ENCODE data around the gene PPP1R1A. TPM values are rescaled to one million over a fixed set of nuclear protein-coding genes. Genes with fewer than 3 reads are reported as not detected.

PPP1R1A gene
- total and polyA plus RNA-seq, 12 donors, result 39.4 to 378 (median 56.5) TPM

DNA sequence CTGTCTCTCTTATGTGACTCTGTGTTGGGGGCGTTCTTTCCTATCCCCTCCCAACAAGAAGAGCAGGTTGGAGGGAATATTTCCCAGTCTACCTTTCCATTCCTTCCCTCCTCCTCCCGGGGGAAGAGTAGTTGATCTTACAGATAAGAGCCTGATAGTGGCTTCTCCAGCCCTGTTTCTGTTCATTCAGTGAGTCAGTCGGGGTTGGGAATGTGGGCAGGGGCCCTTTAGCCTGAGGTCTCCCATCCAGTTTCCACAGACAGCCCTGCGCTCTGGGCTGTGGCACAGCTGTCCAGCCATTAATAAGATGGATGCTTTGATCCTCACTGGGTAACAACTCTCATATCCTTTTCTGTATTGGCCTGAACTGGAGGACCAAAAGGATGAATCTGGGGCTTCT is 18.1 kb upstream of the PPP1R1A start:
- H3K27ac ChIP-seq, result no peak overlapping the region
- H3K4me1 ChIP-seq, result no peaks in the 10 kb centered on the region
- H3K9me3 ChIP-seq, result no peaks in the 10 kb centered on the region
- intact Hi-C loops (cut with DNase I), result loop anchor here in 1 of 10 donors (10.0 kb wide), 1 partner anchor 348 kb away; no protein-coding TSS in a partner anchor
- H3K27me3 ChIP-seq, result peaks cover 0 to 21% (median 12%) of the 10 kb centered on the region in 7 donors
- WGBS, 2 donors, result 51 to 54% methylated on average over 4 of the region's 4 CpGs
- no peaks in the 10 kb centered on the region for H3K36me3 ChIP-seq
- DNase-seq (no peak), ATAC-seq (no peak)
- H3K4me3 ChIP-seq, result no peak overlapping the region
- TF ChIP-seq, protein P1, sequence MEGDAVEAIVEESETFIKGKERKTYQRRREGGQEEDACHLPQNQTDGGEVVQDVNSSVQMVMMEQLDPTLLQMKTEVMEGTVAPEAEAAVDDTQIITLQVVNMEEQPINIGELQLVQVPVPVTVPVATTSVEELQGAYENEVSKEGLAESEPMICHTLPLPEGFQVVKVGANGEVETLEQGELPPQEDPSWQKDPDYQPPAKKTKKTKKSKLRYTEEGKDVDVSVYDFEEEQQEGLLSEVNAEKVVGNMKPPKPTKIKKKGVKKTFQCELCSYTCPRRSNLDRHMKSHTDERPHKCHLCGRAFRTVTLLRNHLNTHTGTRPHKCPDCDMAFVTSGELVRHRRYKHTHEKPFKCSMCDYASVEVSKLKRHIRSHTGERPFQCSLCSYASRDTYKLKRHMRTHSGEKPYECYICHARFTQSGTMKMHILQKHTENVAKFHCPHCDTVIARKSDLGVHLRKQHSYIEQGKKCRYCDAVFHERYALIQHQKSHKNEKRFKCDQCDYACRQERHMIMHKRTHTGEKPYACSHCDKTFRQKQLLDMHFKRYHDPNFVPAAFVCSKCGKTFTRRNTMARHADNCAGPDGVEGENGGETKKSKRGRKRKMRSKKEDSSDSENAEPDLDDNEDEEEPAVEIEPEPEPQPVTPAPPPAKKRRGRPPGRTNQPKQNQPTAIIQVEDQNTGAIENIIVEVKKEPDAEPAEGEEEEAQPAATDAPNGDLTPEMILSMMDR (IDR thresholded peaks at IDR 0.05), result no peak

DNA sequence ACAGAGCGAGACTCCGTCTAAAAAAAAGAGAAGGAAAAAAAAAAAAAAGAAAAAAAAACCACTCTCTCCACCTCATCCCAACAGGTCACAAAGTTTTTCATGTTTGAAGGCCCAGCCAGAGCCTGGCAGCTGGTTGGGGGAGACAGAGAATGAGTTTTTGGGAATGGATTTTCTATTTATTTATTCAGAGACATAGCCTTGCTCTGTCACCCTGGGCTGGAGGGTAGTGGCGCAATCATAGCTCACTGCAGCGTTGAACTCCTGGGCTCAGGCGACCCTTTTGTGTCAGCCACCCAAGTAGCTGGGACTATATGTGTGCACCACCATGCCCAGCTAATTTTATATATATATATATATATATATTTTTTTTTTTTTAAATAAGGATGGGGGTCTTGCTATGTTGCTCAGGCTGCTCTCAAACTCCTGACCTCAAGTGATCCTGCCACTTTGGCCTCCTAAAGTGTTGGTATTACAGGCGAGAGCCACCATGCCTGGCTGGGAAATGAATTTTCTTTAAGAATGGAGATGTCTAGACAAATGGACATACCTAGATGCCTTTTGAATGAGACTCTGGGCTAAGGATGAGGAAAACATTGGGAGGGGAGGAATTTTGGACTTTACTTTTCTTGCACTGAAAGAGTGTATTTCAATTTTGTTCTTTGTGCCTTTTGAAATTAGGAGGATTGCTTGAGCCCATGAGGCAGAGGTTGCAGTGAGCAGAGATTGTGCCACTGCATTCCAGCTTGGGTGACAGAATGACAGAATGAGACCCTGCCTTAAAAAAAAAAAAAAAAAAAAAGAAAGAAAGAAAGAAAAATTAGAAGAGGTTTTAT is 16.9 kb upstream of the PPP1R1A start:
- ATAC-seq (no peak), DNase-seq (no peak)
- Histone ChIP-seq H3K4me1 (no peaks in the 10 kb centered on the region), H3K27me3 (peaks cover 0 to 13% (median 11%) of the 10 kb centered on the region in 7 donors), H3K27ac (no peak overlapping the region), H3K4me3 (no peak overlapping the region), H3K36me3 (no peaks in the 10 kb centered on the region), H3K9me3 (no peaks in the 10 kb centered on the region)
- TF ChIP-seq, protein P1 (IDR thresholded peaks at IDR 0.05), result no peak
- WGBS, 2 donors, result 92 to 95% methylated on average over 6 of the region's 6 CpGs
- intact Hi-C loops (cut with DNase I), result loop anchor here in 1 of 10 donors (10.0 kb wide), 1 partner anchor 349 kb away; no protein-coding TSS in a partner anchor

DNA sequence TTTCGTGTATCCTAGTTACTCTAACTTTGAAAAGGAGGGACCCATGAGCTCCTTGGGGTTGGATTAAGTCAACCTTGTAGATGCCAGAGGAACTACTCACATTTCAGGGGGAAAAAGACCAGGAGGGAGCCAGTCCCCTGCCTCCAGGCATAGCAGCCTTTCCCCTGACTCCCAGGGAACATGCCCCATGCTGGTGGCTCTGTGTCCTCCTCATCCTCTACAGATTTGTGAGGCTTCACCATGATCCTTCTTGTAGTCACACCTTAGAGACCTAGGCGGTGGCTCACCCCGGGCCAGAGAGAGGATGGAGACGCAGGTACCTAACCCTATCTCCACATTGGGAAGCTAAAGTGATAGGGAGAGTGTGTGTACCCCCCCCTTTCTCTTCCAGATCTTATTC is 16.0 kb upstream of the PPP1R1A start:
- TF ChIP-seq, protein P1 (IDR thresholded peaks at IDR 0.05), result no peak
- no peaks in the 10 kb centered on the region for H3K9me3 ChIP-seq
- DNase-seq (no peak), ATAC-seq (no peak)
- H3K27me3 ChIP-seq, result peaks cover 0 to 13% (median 5%) of the 10 kb centered on the region in 7 donors
- intact Hi-C loops (cut with DNase I), result loop anchor here in 2 of 10 donors (5.0 to 10.0 kb wide), 2 partner anchors 350 to 353 kb away; no protein-coding TSS in a partner anchor
- no peaks in the 10 kb centered on the region for H3K4me1 ChIP-seq
- no peak overlapping the region for H3K4me3 ChIP-seq
- no peak overlapping the region for H3K27ac ChIP-seq
- no peaks in the 10 kb centered on the region for H3K36me3 ChIP-seq
- WGBS, 2 donors, result 87 to 95% methylated on average over 4 of the region's 4 CpGs

DNA sequence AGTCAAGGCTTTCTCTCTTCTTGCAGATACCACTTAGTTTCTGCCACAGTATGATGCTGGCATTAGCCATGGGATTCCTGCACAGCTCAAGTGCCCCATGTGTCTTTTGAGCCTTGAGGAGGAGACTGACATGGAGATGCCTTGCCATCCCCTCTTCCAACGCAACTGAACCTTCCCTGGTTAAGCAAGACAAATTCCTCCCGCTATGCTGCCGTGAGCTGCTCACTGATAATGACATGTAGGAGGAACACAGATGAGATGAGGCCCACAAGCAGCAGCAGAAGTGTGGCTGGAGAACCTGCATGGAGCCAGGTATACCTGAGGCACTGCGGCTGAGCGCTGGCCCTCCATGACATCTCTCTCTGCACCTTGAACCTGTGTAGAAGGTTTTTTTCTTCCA is 15.4 kb upstream of the PPP1R1A start:
- no peaks in the 10 kb centered on the region for H3K9me3 ChIP-seq
- peaks cover 0 to 11% (median 4%) of the 10 kb centered on the region in 7 donors for H3K27me3 ChIP-seq
- H3K36me3 ChIP-seq, result no peaks in the 10 kb centered on the region
- ATAC-seq, result no peak
- WGBS, 2 donors, result 81% methylated on average over 5 of the region's 5 CpGs
- H3K27ac ChIP-seq, result no peak overlapping the region
- DNase-seq, result no peak
- intact Hi-C loops (cut with DNase I), result loop anchor here in 3 of 10 donors (2.0 to 10.0 kb wide), 3 partner anchors 25 to 353 kb away; no protein-coding TSS in a partner anchor
- H3K4me3 ChIP-seq, result no peak overlapping the region
- TF ChIP-seq, protein P1 (IDR thresholded peaks at IDR 0.05), result no peak
- no peaks in the 10 kb centered on the region for H3K4me1 ChIP-seq
